ENCODE results near the gene PIK3R5. TPM values are rescaled to one million over a fixed set of nuclear protein-coding genes. Genes with fewer than 3 reads are reported as not detected.

PIK3R5 gene
- total RNA-seq, 4 donors from 2014 or later: 17.8 to 62.1 (median 22.5) TPM

GRCh38 chr17:8981443-8981842 lies 15.9 kb upstream of the PIK3R5 start:
- no peak overlapping the region for H3K4me3 ChIP-seq
- H3K9me3 ChIP-seq: peaks cover 0 to 7% (median 0%) of the 10 kb centered on the region in 4 donors
- H3K36me3 ChIP-seq: no peaks in the 10 kb centered on the region
- no peaks in the 10 kb centered on the region for H3K27me3 ChIP-seq
- no peak for DNase-seq (ENCODE audit: low spot score in 2 of 2)
- no peak for TF ChIP-seq EP300 (IDR thresholded peaks at IDR 0.05)
- no peak for TF ChIP-seq CTCF (IDR thresholded peaks at IDR 0.05)
- no peak for TF ChIP-seq POLR2A (IDR thresholded peaks at IDR 0.05)
- 76 to 78% methylated on average over 2 of the region's 2 CpGs for WGBS, 2 donors
- no peak overlapping the region for H3K27ac ChIP-seq
- H3K4me1 ChIP-seq: no peaks in the 10 kb centered on the region

- no peaks in the 10 kb centered on the region for H3K36me3 ChIP-seq
- no peak for DNase-seq (ENCODE audit: low spot score in 2 of 2)
- H3K4me1 ChIP-seq: no peaks in the 10 kb centered on the region
- no peaks in the 10 kb centered on the region for H3K27me3 ChIP-seq
- no peaks in the 10 kb centered on the region for H3K9me3 ChIP-seq
- no peak overlapping the region for H3K27ac ChIP-seq
- TF ChIP-seq POLR2A (IDR thresholded peaks at IDR 0.05): no peak
- TF ChIP-seq EP300 (IDR thresholded peaks at IDR 0.05): no peak
- TF ChIP-seq CTCF (IDR thresholded peaks at IDR 0.05): no peak
- no peak overlapping the region for H3K4me3 ChIP-seq
These were observed 14.2 kb upstream of the PIK3R5 start for GRCh38 chr17:8979715-8980114.

DNA sequence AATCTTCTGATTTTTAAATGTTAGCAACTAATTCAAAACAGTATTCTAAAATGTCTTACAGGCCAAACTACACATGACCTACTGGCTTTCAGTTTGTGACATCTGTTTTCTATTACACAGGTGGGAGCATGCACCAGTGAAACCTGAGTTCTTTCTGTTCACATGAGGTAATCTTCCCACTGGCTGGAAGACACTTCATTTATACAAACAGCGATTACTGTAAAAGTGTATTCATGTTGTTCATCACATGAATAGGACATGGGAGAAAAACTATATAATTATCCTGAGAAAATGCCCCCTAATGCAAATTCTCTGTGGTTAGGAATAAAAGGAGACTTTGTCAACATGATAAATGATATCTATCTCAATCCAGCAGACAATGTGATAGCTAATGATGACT lies 11.1 kb upstream of the PIK3R5 start:
- no peak for TF ChIP-seq EP300 (IDR thresholded peaks at IDR 0.05)
- no peak for TF ChIP-seq POLR2A (IDR thresholded peaks at IDR 0.05)
- no peak for TF ChIP-seq CTCF (IDR thresholded peaks at IDR 0.05)

GRCh38 chr17:8975091-8975725 lies 9.7 kb upstream of the PIK3R5 start:
- 74 to 79% methylated on average over 9 of the region's 9 CpGs for WGBS, 2 donors
- TF ChIP-seq POLR2A (IDR thresholded peaks at IDR 0.05) (no peak), CTCF (IDR thresholded peaks at IDR 0.05) (no peak), EP300 (IDR thresholded peaks at IDR 0.05) (no peak)
- H3K36me3 ChIP-seq: no peaks in the 10 kb centered on the region
- H3K4me3 ChIP-seq: no peak overlapping the region
- H3K4me1 ChIP-seq: no peaks in the 10 kb centered on the region
- no peaks in the 10 kb centered on the region for H3K27me3 ChIP-seq
- H3K27ac ChIP-seq: no peak overlapping the region
- no peaks in the 10 kb centered on the region for H3K9me3 ChIP-seq
- DNase-seq (ENCODE audit: low spot score in 2 of 2): no peak

More for the DNA sequence above, 11.1 kb upstream of the PIK3R5 start:
- Histone ChIP-seq H3K36me3 (no peaks in the 10 kb centered on the region), H3K4me3 (no peak overlapping the region), H3K27ac (no peak overlapping the region), H3K27me3 (no peaks in the 10 kb centered on the region), H3K4me1 (no peaks in the 10 kb centered on the region), H3K9me3 (no peaks in the 10 kb centered on the region)
- no peak for DNase-seq (ENCODE audit: low spot score in 2 of 2)
- WGBS, 2 donors: 57 to 68% methylated on average over 1 of the region's 1 CpG

GRCh38 chr17:8969901-8970300 lies 4.4 kb upstream of the PIK3R5 start:
- no peak for TF ChIP-seq CTCF (IDR thresholded peaks at IDR 0.05)
- TF ChIP-seq POLR2A (IDR thresholded peaks at IDR 0.05): no peak
- TF ChIP-seq EP300 (IDR thresholded peaks at IDR 0.05): no peak
- Histone ChIP-seq H3K4me3 (no peak overlapping the region), H3K27me3 (peaks cover 0 to 13% of the 10 kb centered on the region in 2 donors), H3K4me1 (peaks cover 0 to 10% (median 0%) of the 10 kb centered on the region in 4 donors), H3K36me3 (no peaks in the 10 kb centered on the region), H3K27ac (no peak overlapping the region), H3K9me3 (peaks cover 0 to 6% (median 0%) of the 10 kb centered on the region in 4 donors)
- WGBS, 2 donors: 39 to 42% methylated on average over 2 of the region's 2 CpGs
- no peak for DNase-seq (ENCODE audit: low spot score in 2 of 2)

Measured in tibial nerve (tissue), 4 donors.